HG02678 (cell line): ENCODE measurements around the gene HEYL.
A peak's percentile ranks its signal among the peaks of the same experiment; 100 is the strongest.
"Not testable (repeated sequence)": the region's sequence is repeated elsewhere in the genome, so short reads cannot be mapped to it uniquely, and the experiment has no call there.

ENCODE experiments used
- ATAC-seq: cut with Tn5 transposase; IDR thresholded peaks from one replicate; pipeline ENCODE4 v1.9.1; 2021; ENCODE audit warnings: mild to moderate bottlenecking, moderate library complexity; ENCODE audit not compliant: unreplicated experiment

Gene HEYL

GRCh38 chr1:39613250-39613649, 26.2 kb downstream of the HEYL start:
- no peak for ATAC-seq

DNA sequence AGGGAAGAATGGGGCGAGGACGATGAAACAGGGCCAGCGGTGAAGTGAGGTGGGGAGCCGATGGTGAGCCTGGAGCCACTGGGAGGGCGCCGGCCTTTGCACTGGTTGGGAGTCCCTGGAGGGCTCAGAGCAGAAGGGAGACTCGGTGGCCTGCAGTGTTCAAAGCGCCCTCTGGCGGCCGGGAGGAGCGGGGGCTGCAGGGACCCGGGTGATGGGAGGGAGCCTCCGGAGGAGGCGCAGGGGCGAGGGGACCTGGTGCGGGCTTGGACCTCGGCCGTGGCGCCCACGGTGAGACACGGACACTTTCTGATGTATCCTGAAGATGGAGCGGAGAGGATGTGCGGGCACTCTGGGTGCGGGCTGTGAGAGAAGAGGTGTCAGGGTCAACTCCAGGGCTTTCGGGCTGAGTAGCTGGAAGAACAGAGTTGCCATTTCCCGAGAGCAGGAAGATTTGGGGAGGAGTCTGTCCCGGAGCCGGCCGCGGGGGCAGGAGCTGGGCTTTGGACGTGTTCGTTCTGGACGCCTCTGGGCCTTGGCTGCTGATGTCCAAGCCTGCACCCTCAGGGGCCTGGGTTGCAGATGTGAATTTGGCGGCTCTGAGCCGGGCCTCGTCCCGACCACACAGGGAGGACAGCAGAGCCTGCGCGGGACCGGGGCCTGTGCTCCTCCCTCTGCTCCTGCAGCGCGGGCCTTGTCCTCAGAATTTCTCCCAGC, 29.7 kb downstream of the HEYL start:
- ATAC-seq, result peak; percentile 68

DNA sequence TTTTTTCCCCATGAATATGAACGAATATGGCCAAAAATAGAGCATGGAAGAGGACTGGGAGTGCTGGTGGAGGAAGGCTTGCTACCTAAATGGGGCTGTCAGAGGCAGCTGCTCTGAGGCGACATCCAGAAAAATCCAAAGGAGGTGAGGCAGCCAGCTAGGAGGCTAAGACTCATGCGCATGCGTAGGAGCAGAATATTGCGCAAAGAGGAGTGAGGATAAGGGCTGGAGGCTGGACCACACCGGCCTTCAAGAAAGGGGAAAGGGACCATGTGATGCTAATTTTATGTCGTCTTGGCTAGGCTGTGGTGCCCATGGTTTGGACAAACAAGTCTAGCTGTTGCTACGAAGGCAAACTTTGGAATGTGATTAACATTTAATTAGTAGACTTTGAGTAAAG, 30.5 kb downstream of the HEYL start:
- ATAC-seq, result no peak

GRCh38 chr1:39603677-39604076, 35.8 kb downstream of the HEYL start:
- not testable (repeated sequence) for ATAC-seq

- ATAC-seq, result not testable (repeated sequence)
Observed at GRCh38 chr1:39601667-39602255, 37.7 kb downstream of the HEYL start.

DNA sequence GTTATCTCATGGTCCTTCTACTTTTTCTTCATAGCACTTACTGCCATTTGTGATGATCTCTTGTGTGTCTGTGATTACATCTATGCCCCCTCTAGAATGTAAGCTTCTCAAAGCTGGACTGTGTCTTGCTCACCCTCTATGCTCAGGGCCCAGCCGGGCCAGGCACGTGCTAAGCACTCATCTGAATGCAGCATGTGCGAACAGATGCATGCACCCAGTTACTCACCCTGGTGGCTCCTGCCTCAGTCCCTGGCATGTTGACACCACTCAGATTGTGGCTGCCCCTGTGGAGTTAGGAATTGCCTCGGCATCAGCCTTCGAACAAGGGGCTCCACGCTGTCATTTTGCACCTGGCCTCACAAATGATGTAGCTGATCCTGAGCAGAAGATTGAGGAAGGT, 43.3 kb downstream of the HEYL start:
- ATAC-seq, result no peak

DNA sequence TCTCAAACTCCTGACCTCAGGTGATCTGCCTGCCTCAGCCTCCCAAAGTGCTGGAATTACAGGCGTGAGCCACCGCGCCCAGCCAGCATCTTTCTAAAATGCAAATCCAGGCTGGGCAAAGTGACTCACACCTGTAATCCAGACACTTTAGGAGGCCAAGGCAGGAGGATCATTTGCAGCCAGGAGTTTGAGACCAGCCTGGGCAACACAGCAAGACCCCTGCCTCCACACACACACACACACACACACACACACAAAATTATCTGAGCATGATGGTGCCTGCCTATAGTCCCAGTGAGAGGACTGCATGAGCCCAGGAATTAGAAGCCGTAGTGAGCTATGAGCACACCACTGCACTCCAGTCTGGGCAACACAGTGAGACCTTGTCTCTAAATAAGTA, 46.1 kb downstream of the HEYL start:
- ATAC-seq, result no peak

DNA sequence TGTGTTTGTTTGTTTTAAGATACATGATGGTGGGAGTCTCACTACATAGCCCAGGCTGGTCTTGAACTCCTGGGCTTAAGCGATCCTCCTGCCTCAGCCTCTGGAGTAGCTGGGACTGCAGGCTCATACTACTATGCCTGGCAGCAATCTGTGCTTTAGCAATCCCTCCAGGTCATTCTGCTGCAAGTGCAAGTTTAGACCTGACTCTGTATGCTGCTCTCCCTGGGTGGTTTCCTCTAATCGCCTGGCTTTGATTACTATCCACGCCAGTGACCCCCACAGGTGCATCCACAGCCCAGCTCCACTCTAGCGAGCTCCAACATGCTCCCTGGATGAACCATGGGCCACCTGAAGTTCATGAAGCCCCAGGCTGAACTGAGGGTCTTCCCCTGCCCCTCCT, 47.4 kb downstream of the HEYL start:
- ATAC-seq, result no peak

DNA sequence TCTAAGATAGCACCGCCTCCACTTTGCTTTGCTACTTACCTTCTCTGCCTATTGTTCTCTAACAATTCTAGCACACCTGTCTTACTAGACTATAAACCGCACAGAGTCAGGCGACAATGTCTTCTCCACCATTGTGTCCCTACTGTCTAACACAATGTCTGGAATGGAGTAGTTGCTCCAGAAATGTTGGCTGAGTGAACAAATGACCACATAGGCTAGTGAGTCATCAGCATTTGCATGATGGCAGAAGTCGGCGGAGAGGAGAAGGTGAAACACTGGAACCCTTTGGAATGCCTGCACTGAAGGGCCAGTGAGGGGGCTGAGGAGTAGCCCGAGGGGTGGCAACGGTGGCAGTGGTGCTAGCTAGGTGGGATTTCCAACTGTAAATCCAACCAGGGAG, 48.9 kb downstream of the HEYL start:
- no peak for ATAC-seq

DNA sequence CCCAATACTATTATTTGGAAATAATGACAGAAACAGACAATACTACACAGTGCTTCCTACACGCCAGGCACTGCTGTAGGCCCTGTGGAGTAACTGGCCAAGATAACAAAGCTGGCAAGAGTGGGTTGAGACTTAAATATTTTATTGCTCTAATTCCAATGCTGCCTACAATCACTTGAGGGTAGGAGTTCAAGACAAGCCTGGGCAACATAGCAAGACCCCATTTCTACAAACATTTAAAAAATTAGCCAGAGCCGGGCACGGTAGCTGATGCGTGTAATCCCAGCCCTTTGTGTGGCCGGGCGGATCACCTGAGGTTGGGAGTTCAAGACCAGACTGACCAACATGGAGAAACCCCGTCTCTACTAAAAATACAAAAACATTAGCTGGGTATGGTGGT, 53.5 kb downstream of the HEYL start:
- no peak for ATAC-seq

DNA sequence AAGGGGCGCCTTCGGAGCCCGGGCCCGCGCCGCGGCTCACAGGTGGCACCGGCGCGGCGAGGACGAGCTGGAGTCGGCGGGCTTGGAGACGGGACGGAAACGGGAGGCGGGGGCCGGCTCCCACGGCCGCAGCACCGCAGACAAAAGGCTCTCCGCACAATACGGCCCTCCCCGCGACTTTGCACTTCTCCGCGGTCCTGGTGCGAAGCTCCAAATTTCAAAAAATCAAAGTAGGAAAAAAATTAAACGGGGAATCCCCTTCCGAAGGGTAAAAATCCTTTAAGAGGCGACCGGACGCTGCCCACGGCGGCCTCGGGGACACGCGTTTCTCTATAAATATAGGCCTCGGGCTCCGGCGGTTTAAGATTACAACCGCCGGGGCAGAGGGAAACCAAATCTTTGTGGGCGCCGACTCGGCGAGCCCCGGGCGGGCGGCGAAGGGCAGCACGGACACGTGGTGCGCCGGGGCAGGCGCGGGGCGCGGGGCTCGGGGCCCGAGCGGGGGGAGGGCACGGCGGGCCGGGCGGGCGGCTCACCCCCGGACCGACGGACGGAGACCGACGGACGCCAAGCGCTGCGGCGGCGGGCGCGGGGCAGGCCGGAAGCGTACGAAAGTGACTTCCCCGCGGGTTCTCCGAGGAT, 63.3 kb downstream of the HEYL start:
- peak; percentile 40 for ATAC-seq

- no peak for ATAC-seq
Observed at GRCh38 chr1:39575191-39576015, 64.0 kb downstream of the HEYL start.

DNA sequence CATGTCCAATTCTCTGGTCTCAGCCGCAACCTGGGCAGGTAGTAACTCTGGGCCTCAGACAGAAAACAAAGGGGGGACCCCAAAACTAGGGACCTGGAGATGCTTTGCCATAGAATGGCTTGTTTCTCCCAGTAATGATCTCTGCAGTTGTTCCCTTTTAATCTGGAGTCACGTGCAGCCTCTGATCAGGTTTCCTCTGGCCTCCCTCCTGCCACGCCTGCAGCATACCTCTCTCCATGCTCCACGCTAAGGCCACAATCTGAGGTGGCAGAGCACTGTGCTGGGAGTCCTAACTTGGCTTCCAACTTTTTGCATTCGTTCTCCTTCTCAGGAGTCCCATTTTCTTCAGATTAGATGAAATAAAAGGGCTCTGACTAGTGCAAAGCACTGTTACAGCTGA, 64.8 kb downstream of the HEYL start:
- no peak for ATAC-seq
